Fibroblast of lung (primary cell): Measurements from ENCODE around the gene ZNF385B. TPM values are rescaled to one million over a fixed set of nuclear protein-coding genes. Genes with fewer than 3 reads are reported as not detected.
A peak's percentile ranks its signal among the peaks of the same experiment; 100 is the strongest.

ENCODE experiments used
- DNase-seq, 2 donors: peaks; one replicate each; pipeline versions ENCODE4 v3.0.0 to v3.0.0-alpha.2; 2010; ENCODE audit warnings: low read depth in 2 of 2
- H2AFZ ChIP-seq: 2 replicates; pipeline ENCODE4 v1.5.1; 2012; ENCODE audit warnings: low read length, control low read depth, inconsistent platforms
- H3K27ac ChIP-seq: 2 replicates; pipeline ENCODE4 v1.5.1; 2011; ENCODE audit warnings: low read length, control low read depth; ENCODE audit not compliant: insufficient read depth
- H3K27me3 ChIP-seq: 2 replicates; pipeline ENCODE4 v1.5.1; 2011; ENCODE audit warnings: mild to moderate bottlenecking, low read length; ENCODE audit not compliant: control insufficient read depth, insufficient read depth
- H3K36me3 ChIP-seq: 2 replicates; pipeline ENCODE4 v1.5.1; 2011; ENCODE audit warnings: low read length; ENCODE audit not compliant: control insufficient read depth, insufficient read depth
- H3K4me1 ChIP-seq: 2 replicates; pipeline ENCODE4 v1.5.1; 2011; ENCODE audit warnings: low read length; ENCODE audit not compliant: control insufficient read depth, insufficient read depth; ENCODE audit errors: extremely low read depth
- H3K4me2 ChIP-seq: 2 replicates; pipeline ENCODE4 v1.5.1; 2011; ENCODE audit warnings: low read length, control low read depth; ENCODE audit not compliant: insufficient read depth; ENCODE audit errors: extremely low read depth
- H3K4me3 ChIP-seq, 4 experiments: fragments of 200-600 bp in 1 of 4; sonication (generic) in 1 of 4; replicated peaks in 1 of 4; 2 replicates each; pipeline ENCODE4 v1.5.1; 2011 to 2016; ENCODE audit warnings: low read length in 4 of 4, low read depth in 3 of 4, mild to moderate bottlenecking in 3 of 4, control low read depth in 2 of 4, inconsistent platforms in 1 of 4, mixed read lengths in 1 of 4; ENCODE audit not compliant: insufficient read depth in 1 of 4; ENCODE audit errors: control extremely low read depth in 1 of 4
- H3K79me2 ChIP-seq: 2 replicates; pipeline ENCODE4 v1.5.1; 2012; ENCODE audit warnings: mild to moderate bottlenecking, low read length, inconsistent platforms; ENCODE audit not compliant: control insufficient read depth, insufficient read depth
- H3K9ac ChIP-seq: 2 replicates; pipeline ENCODE4 v1.5.1; 2011; ENCODE audit warnings: mild to moderate bottlenecking, low read length, control low read depth; ENCODE audit not compliant: insufficient read depth
- H3K9me3 ChIP-seq: 2 replicates; pipeline ENCODE4 v1.5.1; 2012; ENCODE audit warnings: low read depth, low read length; ENCODE audit not compliant: control insufficient read depth, insufficient read depth
- H4K20me1 ChIP-seq: 2 replicates; pipeline ENCODE4 v1.5.1; 2011; ENCODE audit warnings: low read length; ENCODE audit not compliant: control insufficient read depth, insufficient read depth; ENCODE audit errors: extremely low read depth
- EZH2 ChIP-seq: IDR thresholded peaks from 2 replicates; pipeline ENCODE4 v1.5.1; 2012; ENCODE audit warnings: low read length, control low read depth, mild to moderate bottlenecking; ENCODE audit errors: missing control alignments
- polyA plus RNA-seq, 2 donors: library from polyadenylated mRNA; depleted of rRNA in 1 of 2; stranded (reverse) in 1 of 2; unstranded in 1 of 2; fragments of >200 nt; gene quantifications; 2 replicates each; pipeline ENCODE4 v1.2.1, GENCODE V29; 2011 to 2012; ENCODE audit warnings: missing spikeins in 1 of 2
- total RNA-seq: library from RNA; depleted of rRNA; stranded (reverse); fragments of >200 nt; gene quantifications from 2 replicates; pipeline ENCODE4 v1.2.1, GENCODE V29; 2014
- TF ChIP-seq, protein P1 (sequence below), 2 donors: IDR thresholded peaks in 1 of 2; conservative IDR thresholded peaks in 1 of 2; 1 replicate in 1 of 2; 2 replicates in 1 of 2; pipeline ENCODE4 v1.5.1; 2011 to 2012; ENCODE audit warnings: low read length in 2 of 2, control low read depth in 1 of 2, inconsistent platforms in 1 of 2, low read depth in 1 of 2, mild to moderate bottlenecking in 1 of 2

ZNF385B gene
- total and polyA plus RNA-seq, 2 donors (not counting 1 experiment from before 2014, with no cell fraction given), result 0.06 TPM; not detected in 1

DNA sequence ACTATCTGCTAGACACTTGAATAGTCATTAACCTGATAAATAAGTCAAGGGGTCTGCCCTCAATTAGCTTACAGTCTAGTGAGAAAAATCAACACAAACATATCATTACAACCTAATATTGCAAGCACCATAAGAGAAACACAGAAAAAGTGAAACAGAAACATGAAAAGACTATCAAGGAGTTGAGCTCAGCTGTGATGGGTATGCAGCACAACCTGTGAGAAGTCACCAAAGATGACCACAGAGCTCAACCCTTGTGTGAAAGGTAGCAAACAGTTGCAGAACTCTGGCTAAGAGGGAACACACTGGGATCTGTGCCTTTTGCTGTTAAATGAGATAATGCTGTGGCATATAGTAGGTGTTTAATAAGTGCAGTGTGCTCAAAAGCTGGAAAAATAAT, 11.7 kb downstream of the ZNF385B start:
- no peaks in the 10 kb centered on the region for H3K9me3 ChIP-seq
- H3K4me2 ChIP-seq, result no peak overlapping the region
- no peaks in the 10 kb centered on the region for H3K79me2 ChIP-seq
- H3K4me1 ChIP-seq, result no peaks in the 10 kb centered on the region
- peaks cover 2% of the 10 kb centered on the region for H3K27me3 ChIP-seq
- no peak for DNase-seq
- H2AFZ ChIP-seq, result no peak overlapping the region
- H3K9ac ChIP-seq, result no peak overlapping the region
- H4K20me1 ChIP-seq, result no peaks in the 10 kb centered on the region
- no peak overlapping the region for H3K27ac ChIP-seq
- H3K36me3 ChIP-seq, result no peaks in the 10 kb centered on the region
- no peak for TF ChIP-seq EZH2
- TF ChIP-seq, protein P1, sequence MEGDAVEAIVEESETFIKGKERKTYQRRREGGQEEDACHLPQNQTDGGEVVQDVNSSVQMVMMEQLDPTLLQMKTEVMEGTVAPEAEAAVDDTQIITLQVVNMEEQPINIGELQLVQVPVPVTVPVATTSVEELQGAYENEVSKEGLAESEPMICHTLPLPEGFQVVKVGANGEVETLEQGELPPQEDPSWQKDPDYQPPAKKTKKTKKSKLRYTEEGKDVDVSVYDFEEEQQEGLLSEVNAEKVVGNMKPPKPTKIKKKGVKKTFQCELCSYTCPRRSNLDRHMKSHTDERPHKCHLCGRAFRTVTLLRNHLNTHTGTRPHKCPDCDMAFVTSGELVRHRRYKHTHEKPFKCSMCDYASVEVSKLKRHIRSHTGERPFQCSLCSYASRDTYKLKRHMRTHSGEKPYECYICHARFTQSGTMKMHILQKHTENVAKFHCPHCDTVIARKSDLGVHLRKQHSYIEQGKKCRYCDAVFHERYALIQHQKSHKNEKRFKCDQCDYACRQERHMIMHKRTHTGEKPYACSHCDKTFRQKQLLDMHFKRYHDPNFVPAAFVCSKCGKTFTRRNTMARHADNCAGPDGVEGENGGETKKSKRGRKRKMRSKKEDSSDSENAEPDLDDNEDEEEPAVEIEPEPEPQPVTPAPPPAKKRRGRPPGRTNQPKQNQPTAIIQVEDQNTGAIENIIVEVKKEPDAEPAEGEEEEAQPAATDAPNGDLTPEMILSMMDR (conservative IDR thresholded peaks at IDR 0.05 in 1 of 2, IDR thresholded peaks at IDR 0.05 in 1 of 2; ENCODE audit: low read depth in 1 of 2, low read length in 2 of 2), result no peak
- H3K4me3 ChIP-seq, result no peak overlapping the region

DNA sequence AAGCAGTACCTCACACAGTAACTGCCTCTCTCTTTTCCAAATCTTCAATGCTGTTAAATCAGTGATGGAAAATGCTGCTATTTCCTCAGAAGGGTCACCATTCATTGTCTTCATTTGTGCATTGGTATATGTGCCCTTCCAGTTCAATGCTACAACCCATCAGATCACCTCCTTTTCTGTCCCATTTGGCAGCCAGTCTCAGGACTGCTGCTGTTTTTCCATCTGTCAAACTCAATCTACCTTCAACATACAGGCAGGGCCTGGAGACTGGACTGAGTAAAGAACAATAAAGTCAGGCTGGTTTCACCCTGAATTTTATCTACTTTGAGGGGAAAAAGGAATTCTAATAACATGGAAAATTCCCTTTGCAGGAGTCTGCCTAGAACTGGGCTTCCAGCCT, 17.9 kb downstream of the ZNF385B start:
- Histone ChIP-seq H3K4me3 (no peak overlapping the region), H3K27ac (no peak overlapping the region), H3K27me3 (peaks cover 2% of the 10 kb centered on the region), H4K20me1 (no peaks in the 10 kb centered on the region), H3K4me2 (no peak overlapping the region), H3K36me3 (no peaks in the 10 kb centered on the region), H3K79me2 (no peaks in the 10 kb centered on the region), H3K9ac (no peak overlapping the region), H2AFZ (no peak overlapping the region), H3K4me1 (no peaks in the 10 kb centered on the region), H3K9me3 (no peaks in the 10 kb centered on the region)
- TF ChIP-seq, protein P1 (conservative IDR thresholded peaks at IDR 0.05 in 1 of 2, IDR thresholded peaks at IDR 0.05 in 1 of 2; ENCODE audit: low read depth in 1 of 2, low read length in 2 of 2), result no peak
- no peak for TF ChIP-seq EZH2
- no peak for DNase-seq

DNA sequence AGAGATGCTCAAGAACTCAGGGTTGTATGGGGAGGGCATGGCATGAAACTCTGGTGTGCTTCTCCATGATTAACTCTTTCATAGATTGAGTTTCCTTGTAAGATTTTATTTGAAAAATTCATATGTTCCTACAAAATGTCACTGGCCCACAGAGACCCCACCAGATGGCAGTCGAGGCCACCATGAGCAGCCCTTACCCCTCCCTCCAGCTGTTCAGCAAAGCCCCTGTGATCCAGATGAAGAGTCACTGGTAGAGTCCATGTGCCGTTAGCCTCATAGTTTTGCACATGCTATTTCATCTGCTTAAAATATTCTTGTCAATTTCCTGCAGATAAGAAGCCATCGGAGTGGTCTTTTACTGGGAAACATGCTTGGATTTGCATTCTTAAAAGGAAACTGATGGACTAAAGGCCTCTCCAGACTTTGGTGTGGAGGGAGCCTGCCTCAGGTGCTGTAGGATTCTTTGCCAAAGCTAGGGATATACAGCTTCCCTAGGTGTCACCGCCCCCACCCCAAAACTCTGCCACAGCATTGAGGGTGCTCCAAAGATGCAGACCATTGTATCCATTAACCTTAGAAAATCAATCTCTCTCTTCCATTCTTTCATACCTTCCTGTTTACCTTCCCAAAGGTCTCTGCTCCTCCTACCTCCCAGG, 18.8 kb downstream of the ZNF385B start:
- H3K9ac ChIP-seq, result no peak overlapping the region
- H3K36me3 ChIP-seq, result no peaks in the 10 kb centered on the region
- no peaks in the 10 kb centered on the region for H3K4me1 ChIP-seq
- peaks cover 2% of the 10 kb centered on the region for H3K27me3 ChIP-seq
- TF ChIP-seq EZH2, result no peak
- TF ChIP-seq, protein P1 (conservative IDR thresholded peaks at IDR 0.05 in 1 of 2, IDR thresholded peaks at IDR 0.05 in 1 of 2; ENCODE audit: low read depth in 1 of 2, low read length in 2 of 2), result peak; percentile 63 to 64
- H3K27ac ChIP-seq, result no peak overlapping the region
- no peak overlapping the region for H2AFZ ChIP-seq
- no peaks in the 10 kb centered on the region for H3K79me2 ChIP-seq
- no peak overlapping the region for H3K4me3 ChIP-seq
- H3K4me2 ChIP-seq, result no peak overlapping the region
- H3K9me3 ChIP-seq, result no peaks in the 10 kb centered on the region
- DNase-seq, result peak in 1 of 2 donors; percentile 55
- H4K20me1 ChIP-seq, result no peaks in the 10 kb centered on the region
